SU-DHL-6 (cell line): ENCODE measurements around the gene DAPK2.

Source experiments
- CTCF ChIP-seq: fragments of 200-600 bp; sonication (generic); IDR thresholded peaks from one replicate; pipeline ENCODE4 v1.5.1; 2017; ENCODE audit warnings: antibody characterized with exemption, mild to moderate bottlenecking, low read length, moderate library complexity; ENCODE audit not compliant: insufficient read depth, poor library complexity, severe bottlenecking
- EZH2phosphoT487 ChIP-seq: fragments of 200-600 bp; sonication (generic), shearing (Covaris generic); conservative IDR thresholded peaks from 2 replicates; pipeline ENCODE4 v1.6.1; 2018; ENCODE audit warnings: mild to moderate bottlenecking, antibody characterized with exemption, low read length, moderate library complexity, mixed read lengths

DNA sequence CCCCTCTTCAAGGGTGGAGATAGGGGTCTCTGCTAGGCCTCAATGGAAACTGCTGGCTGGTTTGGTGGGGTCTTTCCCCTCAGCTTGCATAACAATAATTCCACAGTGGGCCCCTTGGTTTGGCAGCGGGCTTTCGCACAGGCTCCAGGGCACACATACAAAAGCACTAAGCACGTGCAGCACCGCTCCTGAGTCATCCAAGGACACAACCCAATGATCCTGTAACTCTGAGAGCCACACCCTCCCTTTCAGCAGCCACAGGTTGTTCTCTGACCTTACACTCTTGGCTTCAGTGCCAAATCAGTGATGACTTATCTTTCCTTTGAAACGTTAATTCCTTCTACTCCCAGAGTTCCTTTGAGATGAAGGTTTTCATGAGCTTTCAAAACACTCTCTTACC lies 41.7 kb downstream of the DAPK2 start:
- TF ChIP-seq CTCF, result no peak
- no peak for TF ChIP-seq EZH2phosphoT487
